ENCODE data around the gene NYAP2.

DNA sequence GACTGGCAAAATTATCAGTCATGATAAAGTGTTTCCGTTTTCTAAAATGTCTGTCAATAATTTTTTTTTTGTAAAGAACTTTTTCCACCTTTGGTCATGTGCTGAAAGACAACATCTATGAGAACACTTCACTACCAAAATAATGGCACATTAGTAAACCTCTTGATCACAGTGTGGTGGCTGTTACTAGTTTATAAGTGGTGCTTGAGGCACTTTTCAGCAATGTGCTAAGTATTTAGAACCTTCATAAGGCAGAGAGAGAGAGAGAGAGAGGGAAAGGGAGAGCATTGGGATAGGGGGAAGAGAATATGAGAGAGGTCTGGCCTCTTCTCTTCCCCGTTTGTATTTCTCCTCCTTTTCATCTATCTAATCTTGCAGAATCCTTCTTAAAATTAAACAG, 1.1 kb upstream of the NYAP2 start:
- TF ChIP-seq EZH2 (IDR thresholded peaks at IDR 0.05) (no peak), EZH2phosphoT487 (IDR thresholded peaks at IDR 0.05) (no peak)
- TF ChIP-seq, protein P1, sequence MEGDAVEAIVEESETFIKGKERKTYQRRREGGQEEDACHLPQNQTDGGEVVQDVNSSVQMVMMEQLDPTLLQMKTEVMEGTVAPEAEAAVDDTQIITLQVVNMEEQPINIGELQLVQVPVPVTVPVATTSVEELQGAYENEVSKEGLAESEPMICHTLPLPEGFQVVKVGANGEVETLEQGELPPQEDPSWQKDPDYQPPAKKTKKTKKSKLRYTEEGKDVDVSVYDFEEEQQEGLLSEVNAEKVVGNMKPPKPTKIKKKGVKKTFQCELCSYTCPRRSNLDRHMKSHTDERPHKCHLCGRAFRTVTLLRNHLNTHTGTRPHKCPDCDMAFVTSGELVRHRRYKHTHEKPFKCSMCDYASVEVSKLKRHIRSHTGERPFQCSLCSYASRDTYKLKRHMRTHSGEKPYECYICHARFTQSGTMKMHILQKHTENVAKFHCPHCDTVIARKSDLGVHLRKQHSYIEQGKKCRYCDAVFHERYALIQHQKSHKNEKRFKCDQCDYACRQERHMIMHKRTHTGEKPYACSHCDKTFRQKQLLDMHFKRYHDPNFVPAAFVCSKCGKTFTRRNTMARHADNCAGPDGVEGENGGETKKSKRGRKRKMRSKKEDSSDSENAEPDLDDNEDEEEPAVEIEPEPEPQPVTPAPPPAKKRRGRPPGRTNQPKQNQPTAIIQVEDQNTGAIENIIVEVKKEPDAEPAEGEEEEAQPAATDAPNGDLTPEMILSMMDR (IDR thresholded peaks at IDR 0.05) = no peak
